HG03135 (cell line): ENCODE measurements around the gene CAMKK1.

Experiments
- ATAC-seq: cut with Tn5 transposase; IDR thresholded peaks from one replicate; pipeline ENCODE4 v1.9.1; 2021; ENCODE audit warnings: mild to moderate bottlenecking, moderate library complexity; ENCODE audit not compliant: unreplicated experiment

Gene CAMKK1

DNA sequence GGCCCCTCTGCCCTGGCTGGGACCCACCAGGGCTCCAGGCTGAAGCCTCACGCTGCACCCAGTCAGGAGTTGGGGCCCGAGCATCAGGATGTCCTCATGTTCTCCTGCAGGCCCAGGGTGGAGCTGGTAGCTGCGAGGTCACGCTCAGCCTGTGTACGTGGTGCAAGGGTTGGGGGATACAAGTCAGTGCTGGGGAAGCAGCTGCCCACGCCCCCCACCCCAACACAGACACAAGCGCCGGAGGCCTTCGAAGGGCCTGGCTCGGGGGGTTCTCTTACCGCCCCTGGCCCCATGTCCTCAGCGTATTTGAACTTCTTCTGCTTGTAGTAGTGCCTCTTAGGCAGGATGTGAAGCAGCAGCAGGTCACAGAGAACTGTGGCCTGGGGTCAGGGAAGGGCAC is 4.9 kb upstream of the CAMKK1 start:
- ATAC-seq: no peak

DNA sequence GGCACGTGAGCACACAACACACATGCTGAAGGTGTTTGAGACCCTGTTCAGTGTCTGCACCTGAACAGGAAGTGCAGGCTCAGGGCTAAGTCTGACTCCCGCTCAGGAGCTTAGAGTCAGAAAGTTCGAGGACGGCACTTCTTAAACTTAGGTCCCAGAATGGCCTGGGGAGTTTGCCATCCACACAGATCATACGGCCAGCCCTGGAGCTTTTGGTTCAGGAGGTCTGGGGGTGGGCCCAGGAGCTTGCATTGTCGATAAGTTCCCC is 4.0 kb upstream of the CAMKK1 start:
- ATAC-seq: no peak

DNA sequence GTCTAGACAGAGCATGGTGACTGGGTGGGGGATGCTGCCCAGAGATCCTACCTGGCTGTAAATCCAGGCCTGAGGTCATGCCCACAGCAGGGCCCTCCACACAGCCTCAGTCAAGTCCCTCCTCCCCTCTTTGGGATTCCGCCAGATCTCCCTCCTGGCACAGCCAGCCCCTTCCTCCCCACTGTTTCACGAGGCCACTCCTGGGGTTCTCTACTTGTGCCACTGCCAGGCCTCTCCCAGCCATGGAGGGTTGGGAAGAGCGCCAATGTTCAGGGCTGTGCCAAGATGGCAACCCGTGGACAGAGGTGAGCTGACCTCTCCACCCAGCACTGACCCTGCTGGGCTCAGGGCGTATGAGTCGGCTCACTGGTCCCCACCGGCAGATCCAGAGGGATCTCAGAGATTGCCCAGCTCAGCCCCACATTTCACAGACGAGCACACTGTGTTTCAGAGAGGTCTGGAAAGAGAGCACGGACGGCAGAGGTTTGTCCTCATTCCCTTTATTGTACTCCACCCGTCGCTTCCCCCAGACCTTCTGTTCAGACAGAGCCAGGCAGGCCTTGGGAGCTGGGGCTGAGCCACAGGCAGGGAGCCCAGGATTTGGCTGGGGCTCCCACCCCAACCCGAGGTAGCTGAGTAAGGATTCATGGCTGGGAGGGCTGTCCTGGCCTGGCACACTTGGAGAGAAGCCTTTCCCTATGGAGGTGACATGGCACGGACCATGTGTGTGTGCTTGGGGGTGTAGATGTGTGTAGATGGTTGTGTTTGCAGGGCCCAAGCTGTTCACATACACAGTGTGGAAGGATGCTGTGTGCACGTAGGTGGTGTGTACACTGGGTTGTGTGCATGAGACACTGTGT is 3.5 kb upstream of the CAMKK1 start:
- ATAC-seq: no peak

DNA sequence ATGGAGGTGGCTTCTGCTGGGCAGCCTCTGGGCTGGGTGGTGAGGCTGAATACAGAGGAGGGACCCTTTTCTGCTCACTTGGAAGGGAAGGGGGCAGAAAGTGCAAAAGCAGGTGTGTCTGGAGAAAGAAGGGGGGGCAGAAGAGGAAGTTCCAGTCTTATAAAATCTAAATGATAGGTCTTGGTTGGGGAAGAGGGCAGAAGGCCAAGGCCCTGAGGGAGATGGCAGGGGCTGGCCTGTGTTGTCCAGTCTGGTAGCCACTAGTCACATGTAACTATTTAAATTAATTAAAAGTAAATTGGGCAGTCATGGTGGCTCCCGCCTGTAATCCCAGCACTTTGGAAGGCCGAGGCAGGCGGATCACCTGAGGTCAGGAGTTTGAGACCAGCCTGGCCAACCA is 2.5 kb upstream of the CAMKK1 start:
- no peak for ATAC-seq

DNA sequence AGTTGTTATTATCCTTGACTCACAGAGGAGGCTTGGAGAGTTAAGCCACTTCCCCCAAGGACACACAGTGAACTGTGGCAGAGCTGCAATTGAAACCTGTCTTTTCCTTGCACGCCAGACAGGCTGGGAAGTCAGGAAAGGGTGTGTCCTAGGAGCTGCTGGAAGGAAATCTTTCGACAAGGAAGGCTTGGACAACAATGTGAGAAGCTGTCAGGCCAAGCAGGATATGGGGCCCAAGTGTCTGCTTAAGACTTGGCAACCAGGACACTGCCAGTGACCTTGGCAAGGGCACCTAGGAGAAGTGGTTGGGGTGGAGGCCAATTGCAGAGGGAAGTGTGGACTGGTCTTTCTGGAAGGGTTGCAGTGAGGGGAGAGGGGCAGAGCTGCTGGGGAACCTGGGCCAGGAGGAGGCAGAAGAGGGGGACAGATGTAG is 2.1 kb upstream of the CAMKK1 start:
- no peak for ATAC-seq

DNA sequence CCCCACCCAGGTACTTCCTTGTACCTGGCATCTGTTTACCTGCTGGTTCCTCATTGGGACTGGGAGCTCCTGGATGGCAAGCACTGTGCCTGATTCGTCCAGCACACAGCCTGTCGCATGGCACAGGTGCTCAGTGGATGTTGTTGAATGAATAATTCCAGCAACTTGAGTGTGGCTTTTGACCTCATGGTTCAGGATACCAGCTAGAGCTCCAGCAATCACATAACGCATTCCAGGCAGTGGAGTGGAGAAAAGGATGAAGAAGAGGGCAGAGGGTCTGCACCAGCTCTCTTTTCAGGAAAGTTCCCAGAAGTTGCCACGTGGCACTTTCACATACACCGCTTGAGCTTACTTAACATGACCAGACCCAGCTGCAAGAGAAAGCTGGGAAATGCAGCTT is 1.3 kb upstream of the CAMKK1 start:
- ATAC-seq: no peak

DNA sequence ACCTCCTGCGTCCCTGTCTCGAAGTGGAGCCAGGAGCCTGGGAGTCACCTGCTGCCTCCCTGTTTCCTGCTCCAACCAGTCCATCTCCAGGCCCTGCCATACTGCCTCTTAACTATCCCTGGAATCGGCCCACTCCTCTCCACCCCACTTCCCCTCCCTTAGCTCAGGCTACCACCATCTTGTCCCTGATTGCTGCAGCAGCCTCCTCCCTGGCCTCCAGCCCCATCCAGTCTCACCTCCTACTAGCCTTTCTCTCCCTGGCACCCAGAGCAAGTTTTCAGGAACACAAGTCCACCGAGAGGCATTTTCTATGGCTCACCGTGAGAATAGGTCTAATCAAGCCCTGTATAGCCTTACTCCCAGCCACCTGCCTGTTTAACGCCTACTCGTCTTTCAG is 865 bp upstream of the CAMKK1 start:
- no peak for ATAC-seq

DNA sequence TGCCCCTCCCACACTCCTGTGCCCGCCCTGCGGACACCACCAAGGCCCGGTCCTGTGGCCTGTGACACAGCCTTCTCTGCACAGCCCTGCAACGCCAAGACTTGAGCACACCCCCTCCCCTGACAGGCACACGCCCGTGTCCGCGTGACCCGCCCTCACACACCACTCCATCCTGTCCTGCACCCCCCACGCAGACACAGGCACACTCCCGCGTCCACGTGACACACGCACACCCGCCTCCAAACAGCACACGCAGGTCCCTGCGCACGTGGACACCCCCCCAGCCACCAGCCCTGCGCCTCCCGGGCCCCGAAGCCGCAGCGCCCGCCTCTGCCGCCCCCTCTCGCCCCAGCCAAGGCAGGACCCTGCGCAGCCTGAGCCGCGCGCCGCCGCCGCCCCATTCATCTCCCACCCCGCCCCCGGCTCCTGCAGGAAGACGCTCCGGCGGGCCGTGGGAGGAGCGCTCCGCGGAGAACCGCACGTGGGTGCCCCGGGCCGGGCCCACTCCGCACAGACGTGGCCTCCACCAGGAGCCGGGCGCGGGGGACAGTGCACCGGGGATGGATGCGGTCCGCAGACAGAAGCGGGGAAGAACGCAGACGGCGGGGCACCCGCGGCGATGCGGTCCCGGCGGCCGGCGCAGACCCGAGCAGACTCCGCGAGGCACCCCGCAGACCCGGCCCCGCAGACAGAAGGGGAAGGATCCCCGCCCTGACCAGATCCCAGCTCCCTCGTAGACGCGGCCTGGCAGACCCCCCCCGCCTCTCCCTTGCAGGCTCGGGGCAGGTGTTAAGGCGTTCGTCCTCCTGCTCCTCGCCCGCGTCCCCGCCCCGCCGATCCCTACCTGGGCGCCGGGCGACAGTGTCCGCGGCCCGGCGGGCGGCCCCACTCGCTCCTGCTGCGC is 506 bp downstream of the CAMKK1 start:
- peak; percentile 19 for ATAC-seq

DNA sequence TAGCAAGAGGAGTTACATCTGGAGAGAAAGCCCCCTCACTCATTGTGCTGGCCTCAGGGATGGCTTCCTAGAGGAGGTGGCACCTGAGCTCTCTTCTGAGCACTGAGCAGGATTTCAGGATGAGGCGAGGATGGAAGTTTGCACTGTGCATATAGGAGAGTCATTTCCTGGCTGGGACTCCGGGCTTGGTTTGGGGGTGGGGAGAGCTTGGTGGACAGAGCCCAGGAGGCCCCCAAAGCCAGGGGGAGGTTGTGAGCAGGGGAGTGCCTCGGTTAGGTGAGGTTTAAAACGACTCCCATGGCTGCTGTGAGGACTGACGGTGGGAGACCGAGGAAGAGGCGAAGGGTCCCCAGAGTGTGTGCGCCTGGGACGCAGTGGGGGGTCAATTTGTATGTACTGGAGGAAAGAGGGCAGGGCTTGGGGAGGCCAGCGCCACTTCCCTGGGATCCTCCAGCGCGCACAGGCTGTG is 1.2 kb downstream of the CAMKK1 start:
- no peak for ATAC-seq

DNA sequence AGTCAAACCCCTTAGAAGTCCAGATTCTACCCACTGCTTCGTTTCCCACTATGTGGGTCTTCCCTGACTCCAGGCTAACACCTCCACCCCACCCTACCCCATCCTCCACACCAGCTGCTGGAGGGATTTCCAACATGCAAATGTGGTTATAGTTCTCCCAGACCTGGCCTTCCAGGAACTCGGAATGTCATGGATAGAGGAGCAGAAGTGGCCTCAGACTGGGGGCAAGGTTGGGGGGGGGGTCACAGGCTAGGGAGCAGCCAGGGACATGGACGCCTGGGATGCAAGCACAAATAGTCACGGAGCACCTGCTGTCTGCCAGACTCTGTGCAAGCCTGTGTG is 2.0 kb downstream of the CAMKK1 start:
- no peak for ATAC-seq

DNA sequence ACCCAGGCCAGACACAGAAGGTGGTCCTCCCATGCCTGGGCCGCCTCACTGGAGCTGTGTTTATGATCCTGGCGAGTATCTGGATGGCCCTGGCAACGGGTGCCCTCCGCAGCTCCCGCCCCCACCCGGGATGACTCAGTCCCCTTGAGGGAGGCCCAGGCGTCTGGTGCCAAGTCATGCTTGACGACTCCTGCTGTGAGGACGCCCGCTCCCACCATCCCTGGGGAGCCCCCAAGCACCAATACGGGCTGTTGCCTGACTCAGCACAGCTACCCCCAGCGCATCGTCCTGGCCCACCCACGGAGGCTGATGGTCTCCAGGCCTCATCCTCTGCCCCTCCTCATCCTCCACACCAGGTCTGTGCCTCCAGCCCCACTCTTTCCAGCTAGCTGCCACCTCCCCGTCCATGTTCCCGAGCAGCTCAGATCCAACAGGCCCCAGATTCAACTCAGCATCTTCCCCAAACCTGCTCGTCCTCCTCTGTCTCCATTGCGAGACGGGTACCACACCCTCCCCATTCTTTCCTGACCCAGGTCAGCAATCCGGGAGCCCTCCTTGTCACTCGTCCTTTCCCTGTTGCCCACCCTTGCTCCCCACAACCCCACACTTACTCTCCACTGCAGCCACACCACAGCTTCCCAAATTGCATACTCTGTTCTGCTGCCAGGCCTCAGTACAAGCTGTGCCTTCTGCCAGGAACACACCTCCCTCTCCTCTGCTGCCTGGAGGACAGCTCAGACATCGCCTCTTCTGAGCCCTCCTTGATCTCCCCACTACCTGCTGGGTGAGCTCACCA is 2.6 kb downstream of the CAMKK1 start:
- no peak for ATAC-seq

DNA sequence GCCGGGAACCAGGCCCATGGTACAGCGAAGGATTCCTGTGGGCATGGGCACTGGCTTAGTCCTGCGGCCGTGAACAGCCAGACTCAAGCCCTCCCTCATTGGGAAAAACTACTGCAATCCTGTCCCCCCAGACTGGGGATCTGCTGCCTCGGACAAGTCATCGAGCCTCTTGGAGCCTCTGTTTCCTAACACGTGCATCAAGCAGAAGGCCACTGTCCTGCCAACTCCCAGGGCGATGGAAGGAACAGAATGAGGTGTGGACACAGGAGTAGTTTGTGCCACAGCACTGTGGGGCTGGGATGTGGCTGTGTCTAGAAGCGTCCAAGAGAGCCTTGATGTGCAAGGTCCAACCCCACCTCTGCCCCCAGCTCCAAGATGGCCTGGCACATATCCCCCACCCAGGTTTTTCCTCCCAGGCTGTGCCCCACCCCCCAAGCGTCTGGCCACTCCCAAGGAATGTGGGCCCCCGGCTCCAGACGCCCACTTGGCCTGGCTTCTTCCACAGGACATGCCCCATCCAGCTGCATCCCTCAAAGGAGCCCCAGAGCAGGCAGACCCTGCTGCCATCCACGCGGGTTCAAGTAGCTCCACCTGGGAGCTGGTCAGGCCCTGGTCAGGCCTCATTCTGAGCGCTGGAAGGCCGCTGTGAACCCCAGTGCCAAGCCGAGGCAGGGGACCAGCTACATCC is 3.4 kb downstream of the CAMKK1 start:
- ATAC-seq: no peak

DNA sequence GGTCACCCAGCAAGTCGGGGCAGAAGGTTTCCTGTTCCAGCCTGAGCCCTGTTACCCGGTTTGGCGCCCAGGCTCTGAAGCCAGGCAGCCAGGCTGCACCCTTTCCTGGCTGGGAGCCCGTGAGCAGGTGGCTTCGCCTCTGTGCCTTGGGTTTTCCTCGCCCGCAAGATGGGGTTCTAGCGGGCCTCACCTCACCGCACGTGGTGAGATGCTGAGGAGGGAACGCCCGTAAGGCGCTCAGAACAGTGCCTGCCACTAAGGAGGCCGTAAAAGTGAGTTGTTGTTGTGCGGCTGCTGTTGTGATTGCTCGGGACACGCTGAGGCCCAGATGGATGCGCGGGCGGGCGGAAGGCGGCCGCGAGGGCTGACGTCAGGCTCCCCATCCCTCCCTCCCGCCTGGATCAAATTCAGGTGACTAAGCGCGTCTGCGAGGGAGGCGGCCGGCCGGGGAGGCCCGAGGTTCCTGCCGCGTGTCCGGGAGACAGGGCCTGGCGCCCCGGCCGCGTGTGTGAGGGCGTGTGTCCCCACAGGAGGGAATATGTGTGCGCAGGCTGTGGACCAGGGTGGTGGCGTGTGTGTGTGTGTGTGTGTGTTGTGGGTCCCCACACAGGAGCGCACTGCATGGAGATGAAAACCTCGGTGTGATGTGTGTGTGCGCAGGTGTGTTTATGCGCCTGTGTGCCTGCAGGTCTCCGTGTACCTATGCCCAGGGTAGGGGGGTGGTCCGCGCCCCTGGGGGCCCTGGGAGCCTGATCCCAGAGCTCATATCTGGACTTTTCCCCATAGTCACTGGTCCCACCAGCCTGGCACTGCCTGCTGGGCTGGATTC is 4.3 kb downstream of the CAMKK1 start:
- no peak for ATAC-seq

DNA sequence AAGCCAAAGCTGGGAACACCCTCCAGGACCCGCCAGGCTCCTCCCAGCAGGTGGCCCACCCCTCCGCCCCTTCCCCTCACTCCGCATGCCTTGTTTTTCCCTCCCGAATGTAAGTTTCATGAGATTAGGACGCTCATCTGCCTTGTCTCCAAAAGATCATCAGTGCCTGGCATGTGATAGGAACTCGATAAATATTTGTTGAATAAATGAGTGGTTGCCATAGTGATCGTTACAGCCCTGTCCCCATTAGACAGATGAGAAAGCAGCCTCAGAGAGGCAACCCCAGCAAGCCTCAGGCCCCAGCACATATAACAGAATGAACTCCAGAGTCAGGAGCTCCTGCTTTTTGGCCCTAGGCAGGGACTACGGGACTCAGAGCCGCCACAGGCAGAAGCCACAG is 5.0 kb downstream of the CAMKK1 start:
- no peak for ATAC-seq

DNA sequence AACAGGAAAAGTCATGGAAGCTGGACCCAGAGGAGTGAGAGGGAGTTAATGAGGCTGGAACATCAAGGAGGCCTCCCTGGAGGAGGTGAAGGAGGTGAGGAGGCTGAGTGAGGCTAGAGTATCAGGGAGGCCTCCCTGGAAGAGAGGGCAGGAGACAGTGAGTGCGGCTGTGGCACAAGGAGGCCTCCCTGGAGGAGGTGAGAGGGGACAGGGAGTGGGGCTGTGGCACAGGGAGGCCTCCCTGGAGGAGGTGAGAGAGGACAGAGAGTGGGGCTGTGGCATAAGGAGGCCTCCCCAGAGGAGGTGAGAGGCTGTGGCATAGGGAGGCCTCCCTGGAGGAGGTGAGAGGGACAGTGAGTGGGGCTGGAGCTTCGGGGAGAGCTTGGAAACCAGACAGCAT is 5.5 kb downstream of the CAMKK1 start:
- no peak for ATAC-seq

DNA sequence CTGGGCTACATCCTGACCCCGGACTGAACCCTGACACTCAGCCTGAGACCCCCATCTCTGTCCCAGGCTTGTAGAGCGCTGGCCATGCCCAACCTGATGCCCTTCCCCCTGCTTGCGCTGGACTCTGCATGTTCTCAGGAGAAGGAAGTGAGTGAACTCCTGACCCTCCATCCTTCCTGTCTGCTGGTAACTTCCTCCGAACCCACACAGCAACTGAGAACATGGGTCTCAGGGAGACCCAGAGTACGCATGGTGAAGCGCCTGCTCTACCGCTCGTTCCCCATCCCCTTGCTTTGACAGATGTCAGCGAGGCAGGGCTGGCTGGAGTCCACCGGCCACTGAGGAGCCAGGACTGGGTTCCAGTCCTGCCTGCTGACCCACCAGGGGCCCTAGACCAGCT is 6.1 kb downstream of the CAMKK1 start:
- no peak for ATAC-seq

DNA sequence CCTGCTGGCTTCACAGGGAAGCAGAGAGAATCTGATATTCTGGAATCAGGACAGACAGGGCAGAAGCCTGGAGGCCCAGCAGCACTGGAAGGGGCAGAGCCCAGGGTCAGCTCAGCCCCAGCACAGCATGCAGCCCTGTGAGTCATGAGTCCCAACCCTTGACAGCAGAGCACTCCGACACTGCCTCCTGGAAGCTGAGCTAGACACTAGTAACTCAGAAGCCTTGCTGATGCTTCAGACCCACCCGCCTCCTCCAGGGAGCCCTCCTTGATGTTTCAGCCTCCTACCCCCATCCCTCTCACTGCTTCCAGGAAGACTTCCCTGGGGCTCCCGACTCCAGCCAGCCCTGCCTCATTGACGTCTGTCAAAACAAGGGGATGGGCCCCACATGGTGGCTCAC is 6.9 kb downstream of the CAMKK1 start:
- ATAC-seq: no peak

DNA sequence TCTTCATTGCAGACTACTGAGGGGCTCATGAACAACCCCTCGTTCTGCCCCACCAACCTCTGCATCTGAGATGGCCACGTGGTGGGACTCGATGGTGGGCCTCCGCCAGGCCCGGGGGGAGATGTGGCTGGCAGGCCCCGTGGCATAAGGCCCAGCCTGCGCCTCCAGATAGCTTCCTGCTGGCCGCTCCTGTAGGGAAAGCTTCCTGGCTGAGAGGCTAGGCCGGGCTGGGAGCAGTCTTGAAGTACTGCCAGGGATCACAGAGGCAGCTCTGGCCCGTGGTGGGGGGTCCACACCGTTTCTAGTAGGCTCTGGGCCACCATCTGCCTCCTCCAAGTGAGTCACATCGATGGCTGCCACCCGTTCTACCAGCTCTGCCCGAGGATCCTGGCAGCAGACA is 7.6 kb downstream of the CAMKK1 start:
- no peak for ATAC-seq

DNA sequence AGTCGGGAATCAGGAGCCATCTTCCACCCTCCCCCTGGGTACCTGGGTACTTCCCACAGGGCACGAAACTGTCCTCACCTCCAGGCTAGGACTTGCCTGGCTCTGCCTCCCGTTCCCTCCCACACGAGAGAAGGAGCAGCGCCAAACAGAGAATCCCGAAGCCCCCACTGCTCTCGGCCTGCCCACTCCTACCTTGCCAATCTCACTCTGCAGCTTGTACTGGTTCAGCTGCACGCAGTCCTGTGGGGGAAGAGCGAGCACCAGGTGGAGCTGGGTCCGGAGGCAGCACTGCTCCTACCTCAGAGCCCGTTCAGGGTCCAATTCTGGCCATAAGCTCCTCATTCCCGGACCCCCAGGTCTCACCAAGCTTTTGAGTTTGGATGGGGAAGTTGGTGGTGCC is 8.7 kb downstream of the CAMKK1 start:
- ATAC-seq: no peak

DNA sequence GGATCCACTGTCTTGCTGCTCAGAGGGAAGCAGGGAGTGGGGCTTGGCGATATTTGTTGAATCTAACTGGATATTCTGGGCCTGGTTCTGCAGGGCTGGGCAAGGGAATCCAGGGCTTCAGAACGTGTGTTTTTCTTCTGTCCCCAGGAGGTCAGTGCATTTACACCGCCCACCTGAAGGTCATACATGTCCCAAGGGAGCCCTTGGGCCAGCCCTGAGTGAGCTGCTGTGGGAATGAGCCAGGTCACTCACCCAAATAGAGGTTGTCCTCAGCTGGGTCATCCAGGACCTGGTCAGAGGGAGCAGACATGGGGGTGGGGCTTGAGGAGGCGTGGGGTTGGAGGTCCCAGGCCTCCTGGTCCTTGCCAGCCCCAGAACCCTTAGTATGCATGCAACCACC is 10.6 kb downstream of the CAMKK1 start:
- ATAC-seq: no peak
